ENCODE results near the gene PODXL2.
A peak's percentile ranks its signal among the peaks of the same experiment; 100 is the strongest.

PODXL2 gene

GRCh38 chr3:127709320-127710060, 80.5 kb downstream of the PODXL2 start:
- no peak for DNase-seq (ENCODE audit: low spot score)

- DNase-seq (ENCODE audit: low spot score): no peak
Measured at GRCh38 chr3:127710155-127710941, 81.4 kb downstream of the PODXL2 start.

GRCh38 chr3:127711021-127711695, 82.2 kb downstream of the PODXL2 start:
- DNase-seq (ENCODE audit: low spot score): no peak

GRCh38 chr3:127711896-127712295, 82.9 kb downstream of the PODXL2 start:
- no peak for DNase-seq (ENCODE audit: low spot score)

- DNase-seq (ENCODE audit: low spot score): no peak
Measured at GRCh38 chr3:127712461-127712860, 83.5 kb downstream of the PODXL2 start.

- DNase-seq (ENCODE audit: low spot score): no peak
Measured at GRCh38 chr3:127712881-127713771, 84.1 kb downstream of the PODXL2 start.

- no peak for DNase-seq (ENCODE audit: low spot score)
Measured at GRCh38 chr3:127714125-127714571, 85.2 kb downstream of the PODXL2 start.

- no peak for DNase-seq (ENCODE audit: low spot score)
Measured at GRCh38 chr3:127714866-127715265, 85.9 kb downstream of the PODXL2 start.

GRCh38 chr3:127715532-127715931, 86.5 kb downstream of the PODXL2 start:
- DNase-seq (ENCODE audit: low spot score): no peak

- DNase-seq (ENCODE audit: low spot score): no peak
Measured at GRCh38 chr3:127716384-127716783, 87.4 kb downstream of the PODXL2 start.

GRCh38 chr3:127717357-127718244, 88.6 kb downstream of the PODXL2 start:
- DNase-seq (ENCODE audit: low spot score): no peak

GRCh38 chr3:127718245-127718915, 89.4 kb downstream of the PODXL2 start:
- no peak for DNase-seq (ENCODE audit: low spot score)

GRCh38 chr3:127718916-127719290, 89.9 kb downstream of the PODXL2 start:
- DNase-seq (ENCODE audit: low spot score): no peak

GRCh38 chr3:127719369-127719768, 90.4 kb downstream of the PODXL2 start:
- no peak for DNase-seq (ENCODE audit: low spot score)

GRCh38 chr3:127720161-127720823, 91.3 kb downstream of the PODXL2 start:
- DNase-seq (ENCODE audit: low spot score): no peak

- DNase-seq (ENCODE audit: low spot score): no peak
Measured at GRCh38 chr3:127720985-127721935, 92.3 kb downstream of the PODXL2 start.

GRCh38 chr3:127722091-127722784, 93.3 kb downstream of the PODXL2 start:
- peak; percentile 42 for DNase-seq (ENCODE audit: low spot score)

Measured in Ammon's horn (tissue), 1 donor.